C4-2B (cell line): ENCODE data around the gene MYL5.

ENCODE experiments used
- H3K27ac ChIP-seq: fragments of 450-650 bp; 2 replicates; pipeline ENCODE4 v1.5.1; 2017
- ZFX ChIP-seq: fragments of 450-650 bp; IDR thresholded peaks from 2 replicates; pipeline ENCODE4 v1.6.1; 2017
- TF ChIP-seq, protein P1 (sequence below): fragments of 450-650 bp; conservative IDR thresholded peaks from 2 replicates; pipeline ENCODE4 v1.5.1; 2017; ENCODE audit warnings: mild to moderate bottlenecking

Gene MYL5

DNA sequence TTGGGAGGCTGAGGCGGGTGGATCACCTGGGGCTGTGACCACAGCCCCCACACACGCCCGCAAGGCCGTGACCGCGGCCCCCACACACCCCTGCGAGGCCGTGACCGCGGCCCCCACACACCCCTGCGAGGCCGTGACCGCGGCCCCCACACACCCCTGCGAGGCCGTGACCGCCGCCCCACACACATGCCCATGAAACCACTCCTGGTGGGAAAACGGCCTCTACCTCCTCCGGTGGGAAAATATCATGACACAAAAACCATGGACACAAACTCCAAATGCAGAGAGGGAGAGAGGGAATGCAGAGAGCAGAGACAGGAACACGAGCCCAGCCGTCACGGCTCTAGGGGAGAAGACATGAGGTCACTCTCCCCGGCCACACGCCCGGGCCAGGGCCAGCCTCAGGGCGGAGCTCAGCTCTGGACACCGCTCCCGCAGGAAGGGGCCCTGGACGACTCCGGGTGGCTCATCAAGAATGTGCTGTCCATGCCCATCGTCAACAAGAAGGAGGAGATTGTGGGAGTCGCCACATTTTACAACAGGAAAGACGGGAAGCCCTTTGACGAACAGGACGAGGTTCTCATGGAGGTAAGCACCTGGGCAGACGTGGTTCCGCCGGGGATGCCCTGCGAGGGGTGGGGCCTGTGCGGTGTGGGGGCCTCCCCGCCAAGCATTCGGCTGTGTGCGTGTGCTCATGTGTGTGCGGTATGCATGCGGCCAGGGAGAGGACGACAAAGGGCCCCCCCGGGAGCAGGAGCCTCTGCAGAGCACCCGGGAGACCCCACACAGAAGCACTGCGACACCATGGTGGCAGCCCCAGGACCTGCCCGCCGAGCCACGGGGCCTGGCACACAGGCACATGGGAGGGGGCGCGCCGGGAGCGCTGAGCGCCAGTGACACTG, 17.7 kb upstream of the MYL5 start:
- TF ChIP-seq, protein P1, sequence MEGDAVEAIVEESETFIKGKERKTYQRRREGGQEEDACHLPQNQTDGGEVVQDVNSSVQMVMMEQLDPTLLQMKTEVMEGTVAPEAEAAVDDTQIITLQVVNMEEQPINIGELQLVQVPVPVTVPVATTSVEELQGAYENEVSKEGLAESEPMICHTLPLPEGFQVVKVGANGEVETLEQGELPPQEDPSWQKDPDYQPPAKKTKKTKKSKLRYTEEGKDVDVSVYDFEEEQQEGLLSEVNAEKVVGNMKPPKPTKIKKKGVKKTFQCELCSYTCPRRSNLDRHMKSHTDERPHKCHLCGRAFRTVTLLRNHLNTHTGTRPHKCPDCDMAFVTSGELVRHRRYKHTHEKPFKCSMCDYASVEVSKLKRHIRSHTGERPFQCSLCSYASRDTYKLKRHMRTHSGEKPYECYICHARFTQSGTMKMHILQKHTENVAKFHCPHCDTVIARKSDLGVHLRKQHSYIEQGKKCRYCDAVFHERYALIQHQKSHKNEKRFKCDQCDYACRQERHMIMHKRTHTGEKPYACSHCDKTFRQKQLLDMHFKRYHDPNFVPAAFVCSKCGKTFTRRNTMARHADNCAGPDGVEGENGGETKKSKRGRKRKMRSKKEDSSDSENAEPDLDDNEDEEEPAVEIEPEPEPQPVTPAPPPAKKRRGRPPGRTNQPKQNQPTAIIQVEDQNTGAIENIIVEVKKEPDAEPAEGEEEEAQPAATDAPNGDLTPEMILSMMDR: no peak
- TF ChIP-seq ZFX: no peak
- no peak overlapping the region for H3K27ac ChIP-seq

DNA sequence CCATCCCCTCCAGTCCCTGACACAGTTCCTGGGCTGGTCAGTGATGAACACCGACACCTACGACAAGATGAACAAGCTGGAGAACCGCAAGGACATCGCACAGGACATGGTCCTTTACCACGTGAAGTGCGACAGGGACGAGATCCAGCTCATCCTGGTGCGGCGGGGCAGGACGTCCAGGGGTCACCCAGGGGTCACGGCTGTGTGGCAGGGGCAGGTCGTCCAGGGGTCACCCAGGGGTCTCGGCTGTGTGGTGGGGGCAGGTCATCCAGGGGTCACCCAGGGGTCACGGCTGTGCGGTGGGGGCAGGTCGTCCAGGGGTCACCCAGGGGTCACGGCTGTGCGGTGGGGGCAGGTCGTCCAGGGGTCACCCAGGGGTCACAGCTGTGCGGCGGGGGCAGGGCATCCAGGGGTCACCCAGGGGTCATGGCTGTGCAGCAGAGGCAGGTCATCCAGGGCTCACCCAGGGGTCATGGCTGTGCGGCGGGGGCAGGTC, 17.0 kb upstream of the MYL5 start:
- H3K27ac ChIP-seq: no peak overlapping the region
- no peak for TF ChIP-seq ZFX
- TF ChIP-seq, protein P1: no peak

DNA sequence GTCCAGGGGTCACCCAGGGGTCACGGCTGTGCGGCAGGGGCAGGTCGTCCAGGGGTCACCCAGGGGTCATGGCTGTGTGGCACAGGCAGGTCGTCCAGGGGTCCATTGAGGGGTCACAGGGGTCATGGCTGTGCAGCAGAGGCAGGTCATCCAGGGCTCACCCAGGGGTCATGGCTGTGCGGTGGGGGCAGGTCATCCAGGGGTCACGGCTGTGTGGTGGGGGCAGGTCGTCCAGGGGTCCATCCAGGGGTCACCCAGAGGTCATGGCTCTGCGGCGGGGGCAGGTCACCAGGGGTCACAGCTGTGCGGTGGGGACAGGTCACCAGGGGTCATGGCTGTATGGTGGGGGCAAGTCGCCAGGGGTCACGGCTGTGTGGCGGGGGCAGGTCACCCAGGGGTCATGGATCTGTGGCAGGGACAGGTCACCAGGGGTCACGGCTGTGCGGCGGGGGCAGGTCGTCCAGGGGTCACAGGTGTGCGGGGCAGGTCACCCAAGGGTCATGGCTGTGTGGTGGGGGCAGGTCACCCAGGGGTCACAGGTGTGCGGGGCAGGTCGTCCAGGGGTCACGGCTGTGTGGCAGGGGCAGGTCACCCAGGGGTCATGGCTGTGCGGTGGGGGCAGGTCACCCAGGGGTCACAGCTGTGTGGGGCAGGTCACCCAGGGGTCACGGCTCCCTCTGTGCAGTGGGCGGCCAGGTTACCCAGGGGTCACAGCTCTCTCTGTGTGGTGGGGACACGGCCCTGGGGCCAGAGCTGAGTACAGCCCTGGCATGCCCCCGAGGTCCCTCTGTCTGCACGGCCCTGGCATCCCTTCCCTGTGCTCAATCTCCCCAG, 16.3 kb upstream of the MYL5 start:
- TF ChIP-seq ZFX: no peak
- TF ChIP-seq, protein P1: no peak

DNA sequence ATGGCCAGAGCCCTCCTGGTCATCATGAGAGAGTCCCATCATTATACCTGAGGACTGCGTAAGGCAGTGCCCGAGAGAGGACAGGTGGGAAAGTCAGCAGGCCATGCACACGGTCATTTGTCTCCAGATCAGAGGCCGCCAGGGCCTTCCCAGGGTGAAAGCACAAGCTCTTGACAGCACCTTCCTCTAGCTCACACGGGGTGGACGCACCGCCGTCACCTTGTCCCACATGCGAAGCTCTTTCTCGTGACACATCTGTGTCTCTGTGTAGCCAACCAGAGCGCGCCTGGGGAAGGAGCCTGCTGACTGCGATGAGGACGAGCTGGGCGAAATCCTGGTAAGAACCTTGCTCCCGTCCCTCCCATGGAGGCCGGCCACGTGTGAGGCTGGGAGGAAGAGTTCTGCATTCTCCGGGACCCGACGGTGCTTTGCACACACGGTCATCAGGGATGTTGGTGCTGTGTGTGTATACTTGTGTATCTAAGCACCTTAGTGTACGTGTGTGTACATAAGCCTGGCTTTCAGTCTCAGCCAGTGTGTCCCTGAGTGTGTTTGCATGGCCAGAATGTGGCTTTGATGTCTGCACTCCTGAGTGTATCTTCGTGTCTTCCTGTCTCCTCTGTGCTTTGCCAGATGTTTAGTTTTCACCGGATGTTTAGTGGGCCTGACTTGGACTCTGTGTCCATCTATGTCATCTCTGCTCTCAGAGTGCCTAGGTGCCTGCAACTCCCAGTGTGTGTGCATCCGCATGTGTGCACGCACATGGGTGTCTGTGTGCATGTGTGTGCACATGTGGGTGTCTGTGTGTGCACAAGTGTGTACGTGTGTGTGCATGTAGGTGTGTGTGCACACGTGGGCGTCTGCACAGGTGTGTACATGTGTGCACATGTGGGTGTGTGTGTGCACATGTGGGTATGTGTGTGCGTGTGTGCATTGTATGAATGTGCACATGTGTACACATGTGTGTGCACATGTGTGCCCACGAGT, 15.4 kb upstream of the MYL5 start:
- no peak overlapping the region for H3K27ac ChIP-seq
- TF ChIP-seq ZFX: no peak
- TF ChIP-seq, protein P1: no peak

More for the DNA sequence above, 16.3 kb upstream of the MYL5 start:
- H3K27ac ChIP-seq: no peak overlapping the region

DNA sequence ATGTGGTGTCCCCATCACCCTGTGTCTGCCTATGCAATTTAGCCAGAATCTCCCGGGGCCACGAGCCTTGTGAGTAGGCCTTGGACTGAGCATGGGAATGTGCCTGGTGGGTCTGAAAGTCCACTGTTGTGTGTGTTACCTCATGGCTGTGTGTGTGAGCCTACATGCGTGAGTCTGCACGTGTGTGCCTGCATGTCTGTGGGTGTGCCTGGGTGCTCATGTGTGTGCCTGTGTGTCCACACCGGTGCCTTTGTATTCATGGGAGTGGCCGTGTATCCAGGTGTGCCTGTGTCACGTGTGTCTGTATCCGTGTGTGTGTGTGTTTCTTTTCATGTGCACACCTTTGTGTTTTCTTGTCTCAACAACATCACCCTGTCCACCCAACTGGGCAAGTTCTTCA, 14.5 kb upstream of the MYL5 start:
- no peak overlapping the region for H3K27ac ChIP-seq

DNA sequence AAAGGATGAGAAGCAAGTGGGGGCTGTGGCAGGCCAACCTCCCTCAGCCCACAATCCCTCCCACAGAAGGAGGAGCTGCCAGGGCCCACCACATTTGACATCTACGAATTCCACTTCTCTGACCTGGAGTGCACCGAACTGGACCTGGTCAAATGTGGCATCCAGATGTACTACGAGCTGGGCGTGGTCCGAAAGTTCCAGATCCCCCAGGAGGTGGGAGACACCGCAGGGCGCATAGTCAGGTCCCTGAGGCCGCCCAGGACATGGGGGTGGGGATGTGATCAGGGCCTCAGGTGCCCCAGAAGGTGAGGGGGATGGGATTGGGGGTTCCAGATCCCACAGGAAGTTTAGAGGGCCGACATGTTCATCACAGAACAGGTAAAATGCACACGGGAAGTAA, 13.9 kb upstream of the MYL5 start:
- TF ChIP-seq, protein P1: no peak
- TF ChIP-seq ZFX: no peak
- H3K27ac ChIP-seq: no peak overlapping the region

More for the DNA sequence above, 14.5 kb upstream of the MYL5 start:
- TF ChIP-seq, protein P1: no peak
- TF ChIP-seq ZFX: no peak
